ENCODE results near the gene SLC35G2. TPM values are rescaled to one million over a fixed set of nuclear protein-coding genes. Genes with fewer than 3 reads are reported as not detected.
"Not testable (repeated sequence)": the region's sequence is repeated elsewhere in the genome, so short reads cannot be mapped to it uniquely, and the experiment has no call there.

The SLC35G2 gene
- polyA plus RNA-seq, 1 donor (not counting 4 experiments of a cell fraction or from before 2014, with no cell fraction given): 1.9 TPM

GRCh38 chr3:136891934-136892855, 73.3 kb downstream of the SLC35G2 start:
- Histone ChIP-seq H3K9me3 (ENCODE audit: control insufficient read depth, low read depth, low read length) (peaks cover 8% of the 10 kb centered on the region), H4K20me1 (ENCODE audit: control insufficient read depth, extremely low read depth, insufficient read depth, low read length) (no peaks in the 10 kb centered on the region), H3K79me2 (ENCODE audit: control insufficient read depth, insufficient read depth, low read length) (peaks cover 89% of the 10 kb centered on the region), H3K27ac (ENCODE audit: control insufficient read depth, insufficient read depth, low read length) (no peak overlapping the region), H3K4me3 (ENCODE audit: control insufficient read depth in 2 of 3, extremely low read depth in 1 of 3, insufficient read depth in 2 of 3, low read depth in 1 of 3, low read length in 3 of 3) (no peak overlapping the region), H3K36me3 (ENCODE audit: control insufficient read depth in 2 of 2, extremely low read depth in 1 of 2, insufficient read depth in 2 of 2, low read length in 2 of 2) (peaks cover 0 to 4% of the 10 kb centered on the region in 2 experiments), H3K9ac (ENCODE audit: control insufficient read depth, extremely low read depth, insufficient read depth, low read length) (no peak overlapping the region), H3K4me2 (ENCODE audit: control insufficient read depth, extremely low read depth, insufficient read depth, low read depth, low read length) (no peak overlapping the region), H3K27me3 (ENCODE audit: control insufficient read depth, extremely low read depth, insufficient read depth, low read length) (no peaks in the 10 kb centered on the region), H2AFZ (ENCODE audit: control insufficient read depth, low read length) (no peak overlapping the region), H3K4me1 (ENCODE audit: control insufficient read depth, extremely low read depth, insufficient read depth, low read length) (peaks cover 14% of the 10 kb centered on the region), H3K9me1 (ENCODE audit: control insufficient read depth, extremely low read depth, insufficient read depth, low read length) (no peaks in the 10 kb centered on the region)
- dilution Hi-C loops (cut with MboI; ENCODE audit: extremely low pct_ligation_motif_present, low sequenced_read_pairs): no loop called here
- FAIRE-seq (no peak), DNase-seq (ENCODE audit: low read depth, low spot score) (no peak)
- TF ChIP-seq EZH2 (IDR thresholded peaks at IDR 0.05; ENCODE audit: low read length) (no peak), CTCF (optimal IDR thresholded peaks at IDR 0.05 in 1 of 3, IDR thresholded peaks at IDR 0.05 in 1 of 3, conservative IDR thresholded peaks at IDR 0.05 in 1 of 3; ENCODE audit: extremely low read depth in 1 of 3, insufficient read depth in 2 of 3, low read length in 3 of 3) (no peak)

GRCh38 chr3:136893848-136894443, 75.0 kb downstream of the SLC35G2 start:
- no peak overlapping the region for H2AFZ ChIP-seq (ENCODE audit: control insufficient read depth, low read length)
- TF ChIP-seq EZH2 (IDR thresholded peaks at IDR 0.05; ENCODE audit: low read length) (no peak), CTCF (optimal IDR thresholded peaks at IDR 0.05 in 1 of 3, IDR thresholded peaks at IDR 0.05 in 1 of 3, conservative IDR thresholded peaks at IDR 0.05 in 1 of 3; ENCODE audit: extremely low read depth in 1 of 3, insufficient read depth in 2 of 3, low read length in 3 of 3) (no peak)
- dilution Hi-C loops (cut with MboI; ENCODE audit: extremely low pct_ligation_motif_present, low sequenced_read_pairs): no loop called here
- DNase-seq (ENCODE audit: low read depth, low spot score) (no peak), FAIRE-seq (peak; percentile 65)
- peak overlapping the region; percentile 62 for H3K4me2 ChIP-seq (ENCODE audit: control insufficient read depth, extremely low read depth, insufficient read depth, low read depth, low read length)
- peaks cover 0 to 4% of the 10 kb centered on the region in 2 experiments for H3K36me3 ChIP-seq (ENCODE audit: control insufficient read depth in 2 of 2, extremely low read depth in 1 of 2, insufficient read depth in 2 of 2, low read length in 2 of 2)
- H3K79me2 ChIP-seq (ENCODE audit: control insufficient read depth, insufficient read depth, low read length): peaks cover 89% of the 10 kb centered on the region
- no peaks in the 10 kb centered on the region for H3K9me1 ChIP-seq (ENCODE audit: control insufficient read depth, extremely low read depth, insufficient read depth, low read length)
- no peaks in the 10 kb centered on the region for H4K20me1 ChIP-seq (ENCODE audit: control insufficient read depth, extremely low read depth, insufficient read depth, low read length)
- H3K4me1 ChIP-seq (ENCODE audit: control insufficient read depth, extremely low read depth, insufficient read depth, low read length): peaks cover 14% of the 10 kb centered on the region
- H3K9ac ChIP-seq (ENCODE audit: control insufficient read depth, extremely low read depth, insufficient read depth, low read length): no peak overlapping the region
- H3K27me3 ChIP-seq (ENCODE audit: control insufficient read depth, extremely low read depth, insufficient read depth, low read length): no peaks in the 10 kb centered on the region
- H3K9me3 ChIP-seq (ENCODE audit: control insufficient read depth, low read depth, low read length): peaks cover 8% of the 10 kb centered on the region
- H3K4me3 ChIP-seq (ENCODE audit: control insufficient read depth in 2 of 3, extremely low read depth in 1 of 3, insufficient read depth in 2 of 3, low read depth in 1 of 3, low read length in 3 of 3): no peak overlapping the region
- peak overlapping the region; percentile 56 for H3K27ac ChIP-seq (ENCODE audit: control insufficient read depth, insufficient read depth, low read length)

- H3K9me3 ChIP-seq (ENCODE audit: control insufficient read depth, low read depth, low read length); H3K27ac ChIP-seq (ENCODE audit: control insufficient read depth, insufficient read depth, low read length); FAIRE-seq; H3K9ac ChIP-seq (ENCODE audit: control insufficient read depth, extremely low read depth, insufficient read depth, low read length); H4K20me1 ChIP-seq (ENCODE audit: control insufficient read depth, extremely low read depth, insufficient read depth, low read length); dilution Hi-C loops (cut with MboI; ENCODE audit: extremely low pct_ligation_motif_present, low sequenced_read_pairs); H2AFZ ChIP-seq (ENCODE audit: control insufficient read depth, low read length); H3K36me3 ChIP-seq (ENCODE audit: control insufficient read depth in 2 of 2, extremely low read depth in 1 of 2, insufficient read depth in 2 of 2, low read length in 2 of 2); H3K4me2 ChIP-seq (ENCODE audit: control insufficient read depth, extremely low read depth, insufficient read depth, low read depth, low read length); H3K9me1 ChIP-seq (ENCODE audit: control insufficient read depth, extremely low read depth, insufficient read depth, low read length); H3K27me3 ChIP-seq (ENCODE audit: control insufficient read depth, extremely low read depth, insufficient read depth, low read length); H3K4me3 ChIP-seq (ENCODE audit: control insufficient read depth in 2 of 3, extremely low read depth in 1 of 3, insufficient read depth in 2 of 3, low read depth in 1 of 3, low read length in 3 of 3); DNase-seq (ENCODE audit: low read depth, low spot score): not testable (repeated sequence)
- Histone ChIP-seq H3K4me1 (ENCODE audit: control insufficient read depth, extremely low read depth, insufficient read depth, low read length) (peaks cover 14% of the 10 kb centered on the region), H3K79me2 (ENCODE audit: control insufficient read depth, insufficient read depth, low read length) (peaks cover 88% of the 10 kb centered on the region)
These were observed 78.2 kb downstream of the SLC35G2 start for GRCh38 chr3:136897171-136897570.
